RWPE2 (cell line): Measurements from ENCODE around the gene DNAJC17.

Source experiments
- ATAC-seq: fragments of 200-7000 bp; cut with Tn5 transposase; 3 replicates; pipeline ENCODE4 v1.9.1; 2021; ENCODE audit warnings: low read depth
- DNase-seq: peaks from one replicate; pipeline ENCODE4 v3.0.0-alpha.2; 2020; ENCODE audit warnings: low spot score
- H3K27ac ChIP-seq: fragments of 450-650 bp; 2 replicates; pipeline ENCODE4 v1.5.1; 2017; ENCODE audit warnings: mild to moderate bottlenecking; ENCODE audit not compliant: poor library complexity, severe bottlenecking
- H3K27me3 ChIP-seq: fragments of 250-450 bp; sonication (Bioruptor Pico); 2 replicates; pipeline ENCODE4 v1.5.1; 2021; ENCODE audit warnings: mild to moderate bottlenecking, moderate library complexity; ENCODE audit not compliant: insufficient read depth, poor library complexity, severe bottlenecking
- H3K36me3 ChIP-seq: fragments of 250-450 bp; sonication (Bioruptor Pico); 2 replicates; pipeline ENCODE4 v1.5.1; 2020; ENCODE audit warnings: low read depth, mild to moderate bottlenecking, moderate library complexity
- H3K4me1 ChIP-seq: fragments of 250-450 bp; sonication (Bioruptor Pico); 2 replicates; pipeline ENCODE4 v1.5.1; 2021; ENCODE audit warnings: mild to moderate bottlenecking, moderate library complexity; ENCODE audit not compliant: insufficient read depth, poor library complexity, severe bottlenecking
- H3K4me3 ChIP-seq: fragments of 250-450 bp; sonication (Bioruptor Pico); 2 replicates; pipeline ENCODE4 v1.5.1; 2021; ENCODE audit warnings: mild to moderate bottlenecking, moderate library complexity; ENCODE audit not compliant: severe bottlenecking
- H3K9me3 ChIP-seq: fragments of 250-450 bp; sonication (Bioruptor Pico); 2 replicates; pipeline ENCODE4 v1.5.1; 2021; ENCODE audit warnings: mild to moderate bottlenecking, moderate library complexity; ENCODE audit not compliant: severe bottlenecking
- TF ChIP-seq, protein P1 (sequence below): fragments of 450-650 bp; IDR thresholded peaks from one replicate; pipeline ENCODE4 v1.5.1; 2017; ENCODE audit warnings: mild to moderate bottlenecking, moderate library complexity; ENCODE audit not compliant: poor library complexity, severe bottlenecking

DNAJC17 gene

DNA sequence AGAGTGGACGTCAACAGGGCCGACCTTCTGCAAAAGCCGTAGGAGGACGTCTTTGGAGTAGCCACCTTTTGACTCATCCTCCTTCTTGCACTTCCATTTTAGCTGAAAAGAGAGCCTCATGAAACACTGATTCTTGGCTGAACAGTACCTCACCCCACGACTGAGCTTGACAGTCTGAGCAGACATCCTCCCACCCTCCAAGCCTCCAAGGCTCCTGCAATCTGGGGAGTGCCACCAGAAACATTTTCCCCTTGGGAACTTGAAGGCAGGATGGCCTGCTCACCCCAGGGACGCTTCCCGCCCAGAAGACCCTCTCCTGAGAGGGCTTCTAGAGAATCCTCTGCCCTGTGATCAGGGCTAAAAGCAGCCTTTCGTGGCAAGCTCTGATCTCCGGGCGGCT lies 32.3 kb downstream of the DNAJC17 start:
- Histone ChIP-seq H3K27me3 (no peaks in the 10 kb centered on the region), H3K9me3 (no peaks in the 10 kb centered on the region), H3K4me1 (peaks cover 18% of the 10 kb centered on the region), H3K27ac (no peak overlapping the region), H3K36me3 (peaks cover 63% of the 10 kb centered on the region), H3K4me3 (no peak overlapping the region)
- TF ChIP-seq, protein P1, sequence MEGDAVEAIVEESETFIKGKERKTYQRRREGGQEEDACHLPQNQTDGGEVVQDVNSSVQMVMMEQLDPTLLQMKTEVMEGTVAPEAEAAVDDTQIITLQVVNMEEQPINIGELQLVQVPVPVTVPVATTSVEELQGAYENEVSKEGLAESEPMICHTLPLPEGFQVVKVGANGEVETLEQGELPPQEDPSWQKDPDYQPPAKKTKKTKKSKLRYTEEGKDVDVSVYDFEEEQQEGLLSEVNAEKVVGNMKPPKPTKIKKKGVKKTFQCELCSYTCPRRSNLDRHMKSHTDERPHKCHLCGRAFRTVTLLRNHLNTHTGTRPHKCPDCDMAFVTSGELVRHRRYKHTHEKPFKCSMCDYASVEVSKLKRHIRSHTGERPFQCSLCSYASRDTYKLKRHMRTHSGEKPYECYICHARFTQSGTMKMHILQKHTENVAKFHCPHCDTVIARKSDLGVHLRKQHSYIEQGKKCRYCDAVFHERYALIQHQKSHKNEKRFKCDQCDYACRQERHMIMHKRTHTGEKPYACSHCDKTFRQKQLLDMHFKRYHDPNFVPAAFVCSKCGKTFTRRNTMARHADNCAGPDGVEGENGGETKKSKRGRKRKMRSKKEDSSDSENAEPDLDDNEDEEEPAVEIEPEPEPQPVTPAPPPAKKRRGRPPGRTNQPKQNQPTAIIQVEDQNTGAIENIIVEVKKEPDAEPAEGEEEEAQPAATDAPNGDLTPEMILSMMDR: no peak
- DNase-seq (no peak), ATAC-seq (no peak)

DNA sequence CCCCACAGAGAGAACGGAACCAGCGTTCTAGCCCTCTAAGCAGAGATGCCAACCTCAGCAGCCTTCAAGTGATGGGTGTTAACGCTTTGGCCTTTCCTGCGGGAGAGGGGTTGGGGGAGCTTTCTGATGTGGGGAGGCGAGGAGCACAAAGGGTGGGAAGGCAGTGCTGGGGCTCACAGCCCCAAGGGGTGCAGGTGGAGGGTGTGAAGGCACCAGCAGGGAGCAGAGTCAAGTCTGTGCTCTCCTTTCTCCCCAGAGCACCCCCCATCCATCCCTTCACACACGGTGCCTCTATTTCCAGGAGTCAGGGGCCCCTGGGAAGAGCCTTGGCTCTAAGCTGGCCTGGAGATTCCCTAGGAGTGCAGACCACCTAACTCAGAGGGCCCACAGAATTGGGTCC lies 33.4 kb downstream of the DNAJC17 start:
- Histone ChIP-seq H3K4me1 (peaks cover 25% of the 10 kb centered on the region), H3K27me3 (no peaks in the 10 kb centered on the region), H3K36me3 (peaks cover 55% of the 10 kb centered on the region), H3K9me3 (no peaks in the 10 kb centered on the region), H3K4me3 (no peak overlapping the region), H3K27ac (no peak overlapping the region)
- TF ChIP-seq, protein P1: no peak
- DNase-seq: no peak
- ATAC-seq: no peak

DNA sequence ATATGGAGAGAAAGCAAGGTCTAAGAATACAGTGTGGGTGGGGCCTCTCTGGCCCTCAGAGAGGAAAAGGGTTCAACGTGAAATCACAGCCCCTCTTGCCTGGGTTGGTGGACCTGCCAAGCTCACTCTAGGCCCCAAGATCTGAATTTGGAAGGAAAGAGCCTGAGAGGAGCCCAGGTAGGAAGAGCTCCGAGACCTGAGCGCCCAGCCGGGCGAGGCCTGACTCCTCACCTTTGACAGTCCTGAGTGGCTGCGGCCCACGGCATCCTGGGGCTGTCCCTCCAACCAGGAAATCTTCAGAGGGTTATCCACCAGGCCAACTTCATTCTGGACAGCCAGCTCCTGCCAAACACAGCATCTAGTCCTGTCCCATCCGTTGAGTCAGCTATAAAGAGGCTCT lies 33.8 kb downstream of the DNAJC17 start:
- no peak for DNase-seq
- H3K4me1 ChIP-seq: peaks cover 29% of the 10 kb centered on the region
- H3K27me3 ChIP-seq: no peaks in the 10 kb centered on the region
- no peaks in the 10 kb centered on the region for H3K9me3 ChIP-seq
- H3K36me3 ChIP-seq: peaks cover 51% of the 10 kb centered on the region
- no peak overlapping the region for H3K4me3 ChIP-seq
- ATAC-seq: no peak
- no peak overlapping the region for H3K27ac ChIP-seq
- TF ChIP-seq, protein P1: no peak

DNA sequence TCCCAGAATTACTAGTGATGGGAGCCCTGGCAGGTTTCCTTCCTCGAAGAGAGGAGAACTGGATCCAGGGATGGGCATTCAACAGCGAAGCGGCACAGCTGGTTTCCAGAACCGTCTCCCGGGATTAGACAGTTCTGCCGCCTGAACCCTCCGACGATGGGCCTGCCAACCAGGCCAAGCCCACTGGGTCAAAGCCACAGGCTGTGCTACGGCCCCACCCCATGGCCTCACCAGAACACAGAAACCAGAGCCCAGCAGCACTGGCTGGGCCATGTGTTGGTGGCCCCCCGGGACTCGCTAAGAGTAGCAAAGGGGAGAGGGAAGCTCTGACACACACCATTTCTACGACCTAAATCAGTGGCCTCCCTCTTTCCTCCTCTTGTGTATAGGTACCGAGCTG lies 35.3 kb downstream of the DNAJC17 start:
- no peak overlapping the region for H3K27ac ChIP-seq
- DNase-seq (no peak), ATAC-seq (no peak)
- H3K4me3 ChIP-seq: no peak overlapping the region
- peaks cover 41% of the 10 kb centered on the region for H3K36me3 ChIP-seq
- peaks cover 30% of the 10 kb centered on the region for H3K4me1 ChIP-seq
- TF ChIP-seq, protein P1: no peak
- no peaks in the 10 kb centered on the region for H3K27me3 ChIP-seq
- H3K9me3 ChIP-seq: no peaks in the 10 kb centered on the region

DNA sequence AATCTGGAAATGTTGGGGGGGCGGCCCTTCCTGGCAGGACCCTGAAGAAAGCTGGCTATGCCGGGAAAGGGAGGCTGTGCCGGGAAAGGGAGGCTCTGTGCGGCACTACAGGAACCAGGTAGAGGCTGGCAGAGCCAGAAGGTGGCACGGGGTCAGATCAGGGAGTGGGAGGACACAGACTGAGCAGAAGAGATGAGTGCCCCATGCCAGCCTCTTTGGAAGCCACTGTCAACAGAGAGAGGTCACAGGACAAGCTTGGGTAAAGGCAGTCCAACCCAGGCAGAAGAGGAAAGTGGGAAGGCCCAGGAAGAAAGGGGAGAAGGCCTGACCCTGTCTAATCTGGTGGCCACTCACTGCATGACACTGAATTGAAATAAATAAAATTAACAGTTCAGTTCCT lies 36.0 kb downstream of the DNAJC17 start:
- TF ChIP-seq, protein P1: no peak
- ATAC-seq (no peak), DNase-seq (no peak)
- no peaks in the 10 kb centered on the region for H3K27me3 ChIP-seq
- H3K4me1 ChIP-seq: peaks cover 31% of the 10 kb centered on the region
- peaks cover 35% of the 10 kb centered on the region for H3K36me3 ChIP-seq
- H3K9me3 ChIP-seq: no peaks in the 10 kb centered on the region
- H3K27ac ChIP-seq: peak overlapping the region; percentile 92
- H3K4me3 ChIP-seq: no peak overlapping the region
